ENCODE data around the gene CD2AP.

GRCh38 chr6:47428288-47428687 lies 49.3 kb upstream of the CD2AP start:
- TF ChIP-seq, protein P1, sequence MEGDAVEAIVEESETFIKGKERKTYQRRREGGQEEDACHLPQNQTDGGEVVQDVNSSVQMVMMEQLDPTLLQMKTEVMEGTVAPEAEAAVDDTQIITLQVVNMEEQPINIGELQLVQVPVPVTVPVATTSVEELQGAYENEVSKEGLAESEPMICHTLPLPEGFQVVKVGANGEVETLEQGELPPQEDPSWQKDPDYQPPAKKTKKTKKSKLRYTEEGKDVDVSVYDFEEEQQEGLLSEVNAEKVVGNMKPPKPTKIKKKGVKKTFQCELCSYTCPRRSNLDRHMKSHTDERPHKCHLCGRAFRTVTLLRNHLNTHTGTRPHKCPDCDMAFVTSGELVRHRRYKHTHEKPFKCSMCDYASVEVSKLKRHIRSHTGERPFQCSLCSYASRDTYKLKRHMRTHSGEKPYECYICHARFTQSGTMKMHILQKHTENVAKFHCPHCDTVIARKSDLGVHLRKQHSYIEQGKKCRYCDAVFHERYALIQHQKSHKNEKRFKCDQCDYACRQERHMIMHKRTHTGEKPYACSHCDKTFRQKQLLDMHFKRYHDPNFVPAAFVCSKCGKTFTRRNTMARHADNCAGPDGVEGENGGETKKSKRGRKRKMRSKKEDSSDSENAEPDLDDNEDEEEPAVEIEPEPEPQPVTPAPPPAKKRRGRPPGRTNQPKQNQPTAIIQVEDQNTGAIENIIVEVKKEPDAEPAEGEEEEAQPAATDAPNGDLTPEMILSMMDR (IDR thresholded peaks at IDR 0.05), result no peak
- no peak for TF ChIP-seq POLR2AphosphoS5 (IDR thresholded peaks at IDR 0.05; ENCODE audit: low read depth, low read length)

Data from Panc1 (cell line).